ENCODE data around the gene PAM16. TPM values are rescaled to one million over a fixed set of nuclear protein-coding genes. Genes with fewer than 3 reads are reported as not detected.

The PAM16 gene
- total and polyA plus RNA-seq, 2 experiments from 2014 or later = 35.0 to 70.4 TPM

DNA sequence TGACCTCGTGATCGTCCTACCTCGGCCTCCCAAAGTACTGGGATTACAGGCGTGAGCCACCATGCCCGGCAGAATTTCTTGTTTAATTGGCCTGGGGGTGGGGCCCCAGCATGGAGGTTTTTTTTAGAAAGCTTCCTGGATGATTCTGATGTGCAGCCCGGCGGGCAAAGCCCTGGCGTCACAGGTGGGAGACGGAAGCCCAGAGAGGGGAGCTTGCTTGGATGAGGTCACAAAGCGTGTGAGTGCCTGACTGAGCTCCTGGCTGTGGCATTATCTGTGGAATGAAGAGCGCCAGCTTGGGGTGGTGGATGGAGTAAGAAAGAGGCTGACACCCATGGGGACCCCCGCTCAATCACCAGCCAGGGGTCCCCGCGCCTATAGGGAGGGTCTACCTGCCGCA, 24.6 kb upstream of the PAM16 start:
- peaks cover 59% of the 10 kb centered on the region for H3K79me2 ChIP-seq
- no peak overlapping the region for H2AFZ ChIP-seq
- no peaks in the 10 kb centered on the region for H3K36me3 ChIP-seq (replicated peaks; ENCODE audit: insufficient read depth, low read depth)
- H3K4me3 ChIP-seq = no peak overlapping the region
- peak overlapping the region; percentile 66 for H3K4me2 ChIP-seq
- peak overlapping the region; percentile 95 for H3K27ac ChIP-seq
- 94% methylated on average over 15 of the region's 15 CpGs for WGBS (ENCODE audit: low lambda C conversion rate, missing lambda C conversion rate)
- no peaks in the 10 kb centered on the region for H3K9me2 ChIP-seq (replicated peaks; ENCODE audit: insufficient read depth)
- no peaks in the 10 kb centered on the region for H3K9me3 ChIP-seq (ENCODE audit: low read depth)
- H3K4me1 ChIP-seq (ENCODE audit: insufficient read depth) = peaks cover 57% of the 10 kb centered on the region
- TF ChIP-seq, protein P1, sequence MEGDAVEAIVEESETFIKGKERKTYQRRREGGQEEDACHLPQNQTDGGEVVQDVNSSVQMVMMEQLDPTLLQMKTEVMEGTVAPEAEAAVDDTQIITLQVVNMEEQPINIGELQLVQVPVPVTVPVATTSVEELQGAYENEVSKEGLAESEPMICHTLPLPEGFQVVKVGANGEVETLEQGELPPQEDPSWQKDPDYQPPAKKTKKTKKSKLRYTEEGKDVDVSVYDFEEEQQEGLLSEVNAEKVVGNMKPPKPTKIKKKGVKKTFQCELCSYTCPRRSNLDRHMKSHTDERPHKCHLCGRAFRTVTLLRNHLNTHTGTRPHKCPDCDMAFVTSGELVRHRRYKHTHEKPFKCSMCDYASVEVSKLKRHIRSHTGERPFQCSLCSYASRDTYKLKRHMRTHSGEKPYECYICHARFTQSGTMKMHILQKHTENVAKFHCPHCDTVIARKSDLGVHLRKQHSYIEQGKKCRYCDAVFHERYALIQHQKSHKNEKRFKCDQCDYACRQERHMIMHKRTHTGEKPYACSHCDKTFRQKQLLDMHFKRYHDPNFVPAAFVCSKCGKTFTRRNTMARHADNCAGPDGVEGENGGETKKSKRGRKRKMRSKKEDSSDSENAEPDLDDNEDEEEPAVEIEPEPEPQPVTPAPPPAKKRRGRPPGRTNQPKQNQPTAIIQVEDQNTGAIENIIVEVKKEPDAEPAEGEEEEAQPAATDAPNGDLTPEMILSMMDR (IDR thresholded peaks at IDR 0.05; ENCODE audit: poor library complexity) = no peak
- TF ChIP-seq EZH2phosphoT487 (IDR thresholded peaks at IDR 0.05; ENCODE audit: low read depth, severe bottlenecking, unreplicated experiment) = no peak
- no peak for TF ChIP-seq EZH2 (IDR thresholded peaks at IDR 0.05; ENCODE audit: borderline replicate concordance)
- H3K27me3 ChIP-seq = no peaks in the 10 kb centered on the region
- H4K20me1 ChIP-seq (ENCODE audit: insufficient read depth, poor library complexity, severe bottlenecking) = peaks cover 40% of the 10 kb centered on the region
- DNase-seq (ENCODE audit: low spot score) = no peak

GRCh38 chr16:4373909-4374742, 23.0 kb upstream of the PAM16 start:
- Histone ChIP-seq H4K20me1 (ENCODE audit: insufficient read depth, poor library complexity, severe bottlenecking) (peaks cover 27% of the 10 kb centered on the region), H3K4me1 (ENCODE audit: insufficient read depth) (peaks cover 57% of the 10 kb centered on the region), H2AFZ (no peak overlapping the region), H3K9me3 (ENCODE audit: low read depth) (no peaks in the 10 kb centered on the region), H3K79me2 (peaks cover 59% of the 10 kb centered on the region), H3K4me3 (peak overlapping the region; percentile 34), H3K9me2 (replicated peaks; ENCODE audit: insufficient read depth) (no peaks in the 10 kb centered on the region), H3K27ac (peak overlapping the region; percentile 95), H3K36me3 (replicated peaks; ENCODE audit: insufficient read depth, low read depth) (no peaks in the 10 kb centered on the region), H3K4me2 (peak overlapping the region; percentile 97), H3K27me3 (no peaks in the 10 kb centered on the region)
- 17% methylated on average over 28 of the region's 30 CpGs for WGBS (ENCODE audit: low lambda C conversion rate, missing lambda C conversion rate)
- DNase-seq (ENCODE audit: low spot score) = peak; percentile 87
- TF ChIP-seq EZH2 (IDR thresholded peaks at IDR 0.05; ENCODE audit: borderline replicate concordance) (no peak), EZH2phosphoT487 (IDR thresholded peaks at IDR 0.05; ENCODE audit: low read depth, severe bottlenecking, unreplicated experiment) (no peak)
- TF ChIP-seq, protein P1 (IDR thresholded peaks at IDR 0.05; ENCODE audit: poor library complexity) = no peak

DNA sequence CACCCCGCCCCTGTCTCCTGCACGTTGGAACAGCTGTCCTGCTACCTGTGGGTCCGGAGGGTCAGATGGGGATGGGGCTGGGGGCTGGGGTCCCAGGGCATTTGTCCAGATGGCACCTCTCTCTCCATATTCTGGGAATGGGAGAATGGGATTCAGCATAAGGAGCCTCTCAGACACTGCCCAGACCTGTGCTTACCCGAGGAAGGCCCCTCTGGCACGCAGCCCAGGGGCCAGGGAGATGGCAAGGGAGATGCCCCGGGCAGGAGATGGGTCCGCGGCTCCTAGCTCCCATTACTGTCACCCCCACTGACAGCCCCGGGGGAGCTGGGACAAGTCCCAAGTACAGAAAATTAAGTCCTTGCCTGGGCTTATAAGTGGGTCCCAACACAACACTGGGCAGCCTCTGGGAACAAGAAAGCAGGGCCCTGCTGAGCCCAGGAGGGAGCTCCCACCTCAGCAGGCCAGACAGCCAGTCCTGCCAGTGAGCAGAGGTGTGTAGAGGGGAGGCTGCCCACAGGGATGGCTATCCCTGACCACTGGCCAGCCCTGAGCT, 22.3 kb upstream of the PAM16 start:
- Histone ChIP-seq H3K4me1 (ENCODE audit: insufficient read depth) (peaks cover 57% of the 10 kb centered on the region), H3K27ac (peak overlapping the region; percentile 95), H3K4me3 (peak overlapping the region; percentile 34)

More for the DNA sequence above, 22.3 kb upstream of the PAM16 start:
- Histone ChIP-seq H2AFZ (no peak overlapping the region), H3K36me3 (replicated peaks; ENCODE audit: insufficient read depth, low read depth) (no peaks in the 10 kb centered on the region), H4K20me1 (ENCODE audit: insufficient read depth, poor library complexity, severe bottlenecking) (peaks cover 27% of the 10 kb centered on the region), H3K4me2 (peak overlapping the region; percentile 97), H3K9me3 (ENCODE audit: low read depth) (no peaks in the 10 kb centered on the region), H3K9me2 (replicated peaks; ENCODE audit: insufficient read depth) (no peaks in the 10 kb centered on the region), H3K27me3 (no peaks in the 10 kb centered on the region), H3K79me2 (peaks cover 56% of the 10 kb centered on the region)
- WGBS (ENCODE audit: low lambda C conversion rate, missing lambda C conversion rate) = 48% methylated on average over 9 of the region's 9 CpGs
- TF ChIP-seq EZH2phosphoT487 (IDR thresholded peaks at IDR 0.05; ENCODE audit: low read depth, severe bottlenecking, unreplicated experiment) (no peak), EZH2 (IDR thresholded peaks at IDR 0.05; ENCODE audit: borderline replicate concordance) (no peak)
- TF ChIP-seq, protein P1 (IDR thresholded peaks at IDR 0.05; ENCODE audit: poor library complexity) = no peak
- DNase-seq (ENCODE audit: low spot score) = no peak
